LNCAP (cell line): ENCODE results near the gene SEC14L5.
A peak's percentile ranks its signal among the peaks of the same experiment; 100 is the strongest.

ENCODE experiments used
- TF ChIP-seq, protein P1 (sequence below): fragments of 450-650 bp; IDR thresholded peaks from 2 replicates; pipeline ENCODE4 v1.5.1; 2017; ENCODE audit warnings: mild to moderate bottlenecking

The SEC14L5 gene

DNA sequence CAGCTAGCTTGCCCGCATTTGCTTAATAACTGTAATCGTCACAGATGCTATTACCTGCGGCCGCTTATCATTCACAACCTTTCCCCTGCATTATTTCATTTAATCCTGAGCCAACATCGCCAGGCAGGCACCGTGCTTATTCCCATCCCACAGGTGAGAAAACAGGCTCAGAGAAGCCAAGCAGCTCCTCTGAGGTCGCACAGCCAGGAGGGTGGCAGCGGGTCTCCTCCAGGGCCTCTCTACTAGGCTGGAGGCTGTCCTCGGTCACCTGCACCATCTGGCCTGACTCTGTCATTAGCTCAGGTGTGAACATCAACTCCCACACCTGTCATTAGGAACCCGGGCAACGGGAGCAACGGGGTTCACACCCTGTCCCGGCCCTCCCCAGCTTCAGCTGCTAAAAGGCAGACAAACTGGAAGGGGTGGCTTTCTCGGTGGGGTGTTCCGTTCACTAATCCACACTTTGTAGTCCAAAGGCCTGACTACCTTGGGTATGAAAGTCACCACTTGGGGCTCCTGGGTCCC is 24.2 kb upstream of the SEC14L5 start:
- TF ChIP-seq, protein P1, sequence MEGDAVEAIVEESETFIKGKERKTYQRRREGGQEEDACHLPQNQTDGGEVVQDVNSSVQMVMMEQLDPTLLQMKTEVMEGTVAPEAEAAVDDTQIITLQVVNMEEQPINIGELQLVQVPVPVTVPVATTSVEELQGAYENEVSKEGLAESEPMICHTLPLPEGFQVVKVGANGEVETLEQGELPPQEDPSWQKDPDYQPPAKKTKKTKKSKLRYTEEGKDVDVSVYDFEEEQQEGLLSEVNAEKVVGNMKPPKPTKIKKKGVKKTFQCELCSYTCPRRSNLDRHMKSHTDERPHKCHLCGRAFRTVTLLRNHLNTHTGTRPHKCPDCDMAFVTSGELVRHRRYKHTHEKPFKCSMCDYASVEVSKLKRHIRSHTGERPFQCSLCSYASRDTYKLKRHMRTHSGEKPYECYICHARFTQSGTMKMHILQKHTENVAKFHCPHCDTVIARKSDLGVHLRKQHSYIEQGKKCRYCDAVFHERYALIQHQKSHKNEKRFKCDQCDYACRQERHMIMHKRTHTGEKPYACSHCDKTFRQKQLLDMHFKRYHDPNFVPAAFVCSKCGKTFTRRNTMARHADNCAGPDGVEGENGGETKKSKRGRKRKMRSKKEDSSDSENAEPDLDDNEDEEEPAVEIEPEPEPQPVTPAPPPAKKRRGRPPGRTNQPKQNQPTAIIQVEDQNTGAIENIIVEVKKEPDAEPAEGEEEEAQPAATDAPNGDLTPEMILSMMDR, result no peak

DNA sequence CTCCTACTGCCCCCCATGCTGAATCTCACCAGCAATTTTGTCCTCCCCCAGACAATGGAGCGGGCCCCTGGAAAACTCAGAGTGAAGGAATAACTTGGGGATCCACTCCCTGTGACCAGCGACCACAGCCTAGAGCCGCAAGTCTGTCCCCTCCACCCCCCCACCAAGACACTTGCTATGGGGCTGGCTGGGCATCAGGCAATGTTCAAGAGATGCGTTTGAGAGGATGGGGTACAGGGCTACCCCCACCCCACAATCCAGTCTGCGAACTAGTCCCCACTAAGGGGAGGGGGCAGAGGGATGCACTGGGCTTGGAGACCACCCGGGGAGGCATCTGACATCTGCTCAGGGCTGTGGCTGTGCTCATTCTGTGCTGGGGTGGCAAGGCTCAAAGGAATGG is 23.5 kb upstream of the SEC14L5 start:
- TF ChIP-seq, protein P1, result no peak

DNA sequence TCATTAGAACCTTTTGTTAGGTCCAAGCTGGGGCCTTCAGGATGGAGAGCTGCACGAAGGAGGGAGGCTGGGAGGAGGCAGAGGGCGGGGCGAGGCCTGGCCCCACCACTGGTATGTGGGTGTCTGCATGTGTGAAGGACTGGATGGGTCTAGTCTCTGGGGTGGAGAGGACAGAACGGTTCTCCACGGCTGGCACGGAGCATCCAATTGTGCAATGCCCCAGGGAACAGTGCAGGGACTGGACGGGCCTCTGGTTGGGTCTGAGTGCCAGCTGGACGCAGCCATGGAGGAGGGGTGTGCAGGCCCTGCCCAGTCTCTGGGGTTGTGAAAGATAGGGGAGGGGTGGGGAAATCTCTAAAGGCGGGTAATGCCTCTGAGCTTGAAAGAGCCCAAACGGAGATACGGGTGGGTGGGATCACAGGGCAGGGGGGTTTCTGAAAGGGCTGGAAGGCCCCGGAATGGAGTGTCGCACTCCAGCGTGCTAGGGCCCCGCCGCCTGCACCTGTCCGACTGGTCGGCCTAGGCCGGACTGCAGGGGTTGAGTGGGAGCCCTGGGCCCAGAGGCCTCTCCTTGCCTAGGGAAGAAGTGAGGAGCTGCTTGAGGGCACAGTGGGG is 22.8 kb upstream of the SEC14L5 start:
- TF ChIP-seq, protein P1, result no peak

DNA sequence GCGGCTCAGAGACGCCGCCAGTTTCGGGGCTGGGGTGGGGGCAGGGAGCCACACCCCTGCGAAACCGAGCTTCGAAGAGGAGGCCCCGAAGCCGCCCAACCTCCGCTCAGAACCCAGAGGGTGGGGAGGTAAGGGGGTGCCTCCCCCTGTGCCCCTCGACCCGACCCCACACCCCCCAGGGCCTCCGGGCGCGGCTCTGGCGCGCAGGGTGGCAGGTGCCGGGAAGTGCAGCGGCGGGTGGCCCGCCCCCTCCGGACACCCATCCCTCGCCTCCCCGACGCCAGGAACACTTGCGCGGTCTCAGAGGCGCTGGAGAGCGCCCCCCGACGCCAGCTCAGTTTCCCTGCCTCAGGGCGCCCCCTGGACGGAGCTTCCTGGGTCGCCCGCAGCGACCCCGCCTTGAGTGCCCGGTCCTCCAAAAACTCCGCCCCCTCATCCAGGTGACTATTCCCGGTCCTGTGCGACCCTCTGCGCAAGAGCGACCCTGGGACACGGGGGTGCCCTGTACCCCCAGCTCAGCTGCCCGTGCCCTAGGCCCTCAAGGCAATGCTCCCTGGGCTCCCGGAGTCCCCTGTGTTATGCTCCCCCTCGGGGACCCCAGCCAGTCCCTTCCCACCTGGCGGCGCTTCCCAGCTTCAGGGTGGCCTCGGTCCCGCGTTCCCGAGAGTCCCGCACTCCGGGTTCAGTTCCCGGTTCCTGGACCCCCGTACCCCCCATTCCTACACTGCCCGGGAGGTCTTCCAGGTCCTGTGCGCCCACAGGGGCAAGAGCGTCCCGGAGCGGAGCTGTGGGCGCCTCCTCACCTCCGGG is 21.7 kb upstream of the SEC14L5 start:
- TF ChIP-seq, protein P1, result peak; percentile 37

DNA sequence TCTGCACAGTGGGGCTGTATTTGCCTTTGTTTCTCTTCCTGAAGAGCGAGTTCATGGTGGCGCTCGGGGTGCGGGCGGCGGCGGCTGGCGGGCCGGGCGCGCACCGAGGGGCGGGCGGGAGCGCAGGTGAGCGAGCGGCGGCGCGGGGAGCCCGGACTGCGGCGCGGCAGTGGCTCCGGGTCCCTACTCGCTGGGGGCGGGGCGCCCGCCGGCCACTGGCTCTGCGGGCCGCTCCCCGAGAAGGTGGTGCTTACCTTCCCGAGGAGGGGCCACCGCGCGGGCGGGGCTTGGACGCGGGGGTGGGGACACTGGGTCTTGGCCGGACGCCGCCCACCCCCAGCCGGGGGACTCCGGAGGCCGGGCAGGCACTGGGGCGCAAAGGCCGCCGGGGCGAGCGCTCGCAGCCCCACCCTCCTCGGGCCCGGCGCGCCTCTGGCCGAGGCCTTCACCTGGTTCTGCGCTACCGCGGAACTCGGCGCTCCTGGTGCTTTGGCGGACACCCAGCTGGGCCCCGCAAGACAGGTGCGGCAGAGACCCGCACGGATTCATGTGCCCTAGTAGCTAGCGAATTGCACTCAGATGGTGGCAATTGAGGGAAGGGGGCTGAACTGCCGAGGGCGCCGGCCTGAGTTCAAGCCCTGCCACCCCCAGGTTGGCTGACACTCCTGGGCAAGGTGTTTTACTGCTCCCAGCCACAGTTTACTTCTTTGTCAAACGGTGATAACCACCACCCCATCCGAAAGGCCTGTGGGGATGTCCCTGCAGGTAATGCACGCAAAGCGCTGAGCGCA is 20.9 kb upstream of the SEC14L5 start, which contains the start of gene PPL:
Gene PPL, minus strand, starts transcription at position 158 of the 791 bp plus-strand sequence. Its CDS starts 103 bp downstream, at position 55.
- TF ChIP-seq, protein P1, result no peak

DNA sequence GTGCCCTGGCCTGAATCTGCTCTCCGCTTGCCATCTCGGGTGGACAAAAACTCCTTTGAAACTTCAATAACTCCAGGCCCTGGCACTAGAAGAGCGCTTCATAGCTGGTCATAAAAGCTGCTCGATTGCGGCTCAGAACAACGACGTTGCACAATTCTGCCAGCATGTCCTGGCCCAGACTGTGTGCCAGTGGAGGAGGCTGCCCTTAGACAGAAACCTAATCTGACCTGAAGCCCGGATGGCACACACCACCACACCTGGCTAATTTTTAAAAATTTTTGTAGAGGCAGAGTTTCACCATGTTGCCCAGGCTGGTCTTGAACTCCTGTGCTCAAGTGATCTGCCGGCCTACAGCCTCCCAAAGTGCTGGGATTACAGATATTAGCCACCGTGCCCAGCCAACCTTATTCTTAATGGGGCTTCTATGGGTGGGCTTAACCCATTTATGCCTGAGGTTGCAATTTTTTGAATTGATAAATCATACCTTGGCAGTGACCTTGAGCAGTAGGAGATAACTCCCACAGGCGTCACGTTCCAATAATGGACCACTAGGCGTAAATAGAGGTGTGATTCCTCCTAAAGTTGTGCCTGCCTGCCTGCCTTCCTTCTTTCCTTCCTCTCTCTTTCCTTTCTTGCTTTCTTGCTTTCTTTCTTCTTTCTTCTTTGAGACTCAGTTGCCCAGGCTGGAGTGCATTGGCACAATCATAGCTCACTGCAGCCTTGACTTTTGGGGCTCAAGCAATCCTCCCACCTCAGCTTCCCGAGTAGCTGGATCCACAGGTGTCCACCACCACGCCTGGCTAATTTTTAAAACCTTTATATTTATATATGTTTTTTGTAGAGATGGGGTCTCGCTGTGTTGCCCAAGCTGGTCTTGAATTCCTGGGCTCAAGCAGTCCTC is 20.1 kb upstream of the SEC14L5 start:
- TF ChIP-seq, protein P1, result no peak

DNA sequence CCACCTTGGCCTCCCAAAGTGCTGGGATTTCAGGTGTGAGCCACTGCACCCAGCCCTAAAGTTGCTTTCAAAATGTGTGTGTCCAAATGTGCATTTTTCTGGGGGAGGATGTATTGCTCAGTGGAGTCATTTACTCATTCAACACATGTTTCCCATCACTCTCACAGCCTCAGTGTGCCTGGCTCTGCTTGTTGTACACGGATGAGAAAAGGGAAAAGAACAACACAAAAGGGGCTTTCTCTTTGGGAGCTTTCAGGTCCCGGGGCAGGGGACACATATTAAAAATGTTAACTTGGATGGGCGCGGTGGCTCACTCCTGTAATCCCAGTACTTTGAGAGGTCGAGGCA is 19.5 kb upstream of the SEC14L5 start:
- TF ChIP-seq, protein P1, result no peak
